ENCODE measurements around the gene WNT8B.

GRCh38 chr10:100515612-100516011 is 52.8 kb downstream of the WNT8B start:
- TF ChIP-seq, protein P1, sequence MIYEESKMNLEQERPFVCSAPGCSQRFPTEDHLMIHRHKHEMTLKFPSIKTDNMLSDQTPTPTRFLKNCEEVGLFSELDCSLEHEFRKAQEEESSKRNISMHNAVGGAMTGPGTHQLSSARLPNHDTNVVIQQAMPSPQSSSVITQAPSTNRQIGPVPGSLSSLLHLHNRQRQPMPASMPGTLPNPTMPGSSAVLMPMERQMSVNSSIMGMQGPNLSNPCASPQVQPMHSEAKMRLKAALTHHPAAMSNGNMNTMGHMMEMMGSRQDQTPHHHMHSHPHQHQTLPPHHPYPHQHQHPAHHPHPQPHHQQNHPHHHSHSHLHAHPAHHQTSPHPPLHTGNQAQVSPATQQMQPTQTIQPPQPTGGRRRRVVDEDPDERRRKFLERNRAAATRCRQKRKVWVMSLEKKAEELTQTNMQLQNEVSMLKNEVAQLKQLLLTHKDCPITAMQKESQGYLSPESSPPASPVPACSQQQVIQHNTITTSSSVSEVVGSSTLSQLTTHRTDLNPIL (CRISPR knock-in tag; IDR thresholded peaks at IDR 0.05; ENCODE audit: low read depth), result no peak
- TF ChIP-seq PPARA (CRISPR knock-in tag; IDR thresholded peaks at IDR 0.05; ENCODE audit: borderline replicate concordance) (no peak), TCF4 (CRISPR knock-in tag; IDR thresholded peaks at IDR 0.05; ENCODE audit: borderline replicate concordance) (no peak), ZNF565 (CRISPR knock-in tag; conservative IDR thresholded peaks at IDR 0.05; ENCODE audit: low read depth) (no peak), POU6F1 (CRISPR knock-in tag; IDR thresholded peaks at IDR 0.05; ENCODE audit: borderline replicate concordance, low read depth) (no peak), ZFP30 (CRISPR knock-in tag; IDR thresholded peaks at IDR 0.05) (no peak)
